Measurements from ENCODE around the gene EEFSEC.

GRCh38 chr3:128360705-128361271 is 207.5 kb downstream of the EEFSEC start:
- no peak for TF ChIP-seq CTCF (IDR thresholded peaks at IDR 0.05)
- TF ChIP-seq POLR2A (IDR thresholded peaks at IDR 0.05): no peak
